HEK293 (cell line): ENCODE results near the gene APPBP2.

Source experiments
- CTCF ChIA-PET: fragments of 350-600 bp; formaldehyde crosslinking; extraction: SDS; loops from one replicate; lab custom pipeline; 2021; ENCODE audit warnings: antibody characterized with exemption; lab: Yijun Ruan, JAX
- POLR2A ChIA-PET: fragments of 300-600 bp; formaldehyde crosslinking; extraction: SDS; loops from one replicate; lab custom pipeline; 2020; ENCODE audit warnings: antibody characterized with exemption, inconsistent platforms; lab: Yijun Ruan, JAX
- H3K27ac ChIP-seq: fragments of 200-500 bp; sonication (Bioruptor generic); 2 replicates; pipeline ENCODE4 v1.5.1; 2014; ENCODE audit warnings: low read depth, low read length, control low read depth, inconsistent platforms; ENCODE audit errors: extremely low read depth
- H3K36me3 ChIP-seq, 2 experiments: fragments of 200-500 bp in 1 of 2; sonication (Bioruptor generic) in 1 of 2; 1 replicate in 1 of 2; 2 replicates in 1 of 2; pipeline ENCODE4 v1.5.1; 2014 to 2017; ENCODE audit warnings: inconsistent platforms in 2 of 2, low read length in 2 of 2; ENCODE audit not compliant: control insufficient read depth in 2 of 2, insufficient read depth in 1 of 2
- H3K4me1 ChIP-seq: fragments of 200-500 bp; sonication (Bioruptor generic); 2 replicates; pipeline ENCODE4 v1.5.1; 2014; ENCODE audit warnings: mild to moderate bottlenecking, low read length, inconsistent platforms; ENCODE audit not compliant: control insufficient read depth, insufficient read depth
- H3K4me3 ChIP-seq: 2 replicates; pipeline ENCODE4 v1.5.1; 2011; ENCODE audit warnings: low read depth, mild to moderate bottlenecking, control low read depth, low read length, moderate library complexity
- H3K9me3 ChIP-seq: fragments of 200-500 bp; sonication (Bioruptor generic); 2 replicates; pipeline ENCODE4 v1.5.1; 2014; ENCODE audit warnings: low read depth, low read length, inconsistent platforms; ENCODE audit not compliant: control insufficient read depth, insufficient read depth
- EGR2 ChIP-seq: fragments of 450-650 bp; formaldehyde crosslinking; IDR thresholded peaks from 2 replicates; pipeline ENCODE4 v1.5.1; 2016; ENCODE audit warnings: low read depth, missing biosample characterization, missing genetic modification characterization
- FEZF1 ChIP-seq: fragments of 450-650 bp; formaldehyde crosslinking; IDR thresholded peaks from 2 replicates; pipeline ENCODE4 v1.5.1; 2016; ENCODE audit warnings: missing biosample characterization, missing genetic modification characterization
- INSM2 ChIP-seq: fragments of 450-650 bp; formaldehyde crosslinking; IDR thresholded peaks from 2 replicates; pipeline ENCODE4 v1.5.1; 2016; ENCODE audit warnings: missing biosample characterization, missing genetic modification characterization
- KLF17 ChIP-seq: fragments of 450-650 bp; formaldehyde crosslinking; IDR thresholded peaks from 2 replicates; pipeline ENCODE4 v1.5.1; 2016; ENCODE audit warnings: missing biosample characterization, missing genetic modification characterization
- PRDM1 ChIP-seq: fragments of 450-650 bp; formaldehyde crosslinking; IDR thresholded peaks from 2 replicates; pipeline ENCODE4; 2016; ENCODE audit warnings: missing biosample characterization, missing genetic modification characterization
- ZBTB21 ChIP-seq: fragments of 450-650 bp; formaldehyde crosslinking; IDR thresholded peaks from 2 replicates; pipeline ENCODE4 v1.5.1; 2017; ENCODE audit warnings: missing biosample characterization, missing genetic modification characterization
- ZBTB44 ChIP-seq: fragments of 450-650 bp; IDR thresholded peaks from 2 replicates; pipeline ENCODE4 v1.5.1; 2018; ENCODE audit warnings: missing biosample characterization, mild to moderate bottlenecking, missing genetic modification characterization
- ZNF10 ChIP-seq: fragments of 450-650 bp; formaldehyde crosslinking; IDR thresholded peaks from 2 replicates; pipeline ENCODE4 v1.5.1; 2017; ENCODE audit warnings: missing biosample characterization, missing genetic modification characterization
- ZNF114 ChIP-seq: fragments of 450-650 bp; formaldehyde crosslinking; IDR thresholded peaks from 2 replicates; pipeline ENCODE4 v1.5.0; 2017; ENCODE audit warnings: missing biosample characterization, missing genetic modification characterization
- ZNF274 ChIP-seq, 2 experiments: fragments of 200-500 bp in 1 of 2; fragments of 450-650 bp in 1 of 2; sonication (Bioruptor generic) in 1 of 2; formaldehyde crosslinking in 1 of 2; IDR thresholded peaks; 2 replicates each; pipeline versions ENCODE4 v1.5.1 to v1.6.1; 2014 to 2016; ENCODE audit warnings: borderline replicate concordance in 1 of 2, inconsistent platforms in 1 of 2, low read length in 1 of 2, missing biosample characterization in 1 of 2, missing genetic modification characterization in 1 of 2
- ZNF324 ChIP-seq: fragments of 450-650 bp; formaldehyde crosslinking; IDR thresholded peaks from 2 replicates; pipeline ENCODE4 v1.5.1; 2016; ENCODE audit warnings: missing biosample characterization, missing genetic modification characterization
- ZNF561 ChIP-seq: fragments of 450-650 bp; IDR thresholded peaks from 2 replicates; pipeline ENCODE4 v1.5.1; 2018; ENCODE audit warnings: missing biosample characterization, missing genetic modification characterization, borderline replicate concordance
- ZNF664 ChIP-seq: fragments of 450-650 bp; formaldehyde crosslinking; IDR thresholded peaks from 2 replicates; pipeline ENCODE4 v1.5.1; 2016; ENCODE audit warnings: missing biosample characterization, missing genetic modification characterization
- TF ChIP-seq, protein P1 (sequence below): fragments of 450-650 bp; formaldehyde crosslinking; IDR thresholded peaks from 2 replicates; pipeline ENCODE4 v1.5.1; 2016; ENCODE audit warnings: missing biosample characterization, missing genetic modification characterization
- TF ChIP-seq, protein P2 (sequence below): fragments of 450-650 bp; formaldehyde crosslinking; conservative IDR thresholded peaks from 2 replicates; pipeline ENCODE4 v1.5.1; 2016; ENCODE audit warnings: low read depth, missing biosample characterization, missing genetic modification characterization
- TF ChIP-seq, protein P3 (sequence below): fragments of 450-650 bp; formaldehyde crosslinking; IDR thresholded peaks from 2 replicates; pipeline ENCODE4 v1.5.1; 2016; ENCODE audit warnings: missing biosample characterization, missing genetic modification characterization

The APPBP2 gene

DNA sequence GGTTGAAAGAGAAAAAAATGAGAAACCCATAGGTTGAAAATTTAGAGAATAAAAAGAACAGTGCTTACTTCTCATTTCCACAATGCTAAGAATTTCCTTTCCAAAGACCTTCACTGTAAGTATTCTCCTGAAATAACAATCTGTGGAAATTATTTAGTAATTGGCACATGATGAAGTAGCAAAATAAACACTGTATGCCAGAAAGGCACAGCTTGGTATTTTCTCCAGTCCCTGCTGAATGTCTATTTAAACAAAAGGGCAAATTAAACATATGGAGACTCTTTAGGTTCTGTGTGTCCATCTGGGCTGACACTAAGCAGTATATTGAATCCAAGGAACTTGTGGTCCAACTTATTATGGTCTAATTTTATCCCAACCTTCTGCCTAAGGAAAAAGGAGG is 57.7 kb downstream of the APPBP2 start (continued):
- TF ChIP-seq, protein P1, sequence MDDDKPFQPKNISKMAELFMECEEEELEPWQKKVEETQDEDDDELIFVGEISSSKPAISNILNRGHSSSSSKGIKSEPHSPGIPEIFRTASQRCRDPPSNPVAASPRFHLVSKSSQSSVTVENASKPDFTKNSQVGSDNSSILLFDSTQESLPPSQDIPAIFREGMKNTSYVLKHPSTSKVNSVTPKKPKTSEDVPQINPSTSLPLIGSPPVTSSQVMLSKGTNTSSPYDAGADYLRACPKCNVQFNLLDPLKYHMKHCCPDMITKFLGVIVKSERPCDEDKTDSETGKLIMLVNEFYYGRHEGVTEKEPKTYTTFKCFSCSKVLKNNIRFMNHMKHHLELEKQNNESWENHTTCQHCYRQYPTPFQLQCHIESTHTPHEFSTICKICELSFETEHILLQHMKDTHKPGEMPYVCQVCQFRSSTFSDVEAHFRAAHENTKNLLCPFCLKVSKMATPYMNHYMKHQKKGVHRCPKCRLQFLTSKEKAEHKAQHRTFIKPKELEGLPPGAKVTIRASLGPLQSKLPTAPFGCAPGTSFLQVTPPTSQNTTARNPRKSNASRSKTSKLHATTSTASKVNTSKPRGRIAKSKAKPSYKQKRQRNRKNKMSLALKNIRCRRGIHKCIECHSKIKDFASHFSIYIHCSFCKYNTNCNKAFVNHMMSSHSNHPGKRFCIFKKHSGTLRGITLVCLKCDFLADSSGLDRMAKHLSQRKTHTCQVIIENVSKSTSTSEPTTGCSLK (tag by site-specific recombination), result no peak

GRCh38 chr17:60464343-60464742 is 61.7 kb downstream of the APPBP2 start:
- H3K9me3 ChIP-seq, result no peaks in the 10 kb centered on the region; the same call in 1 of the 2 replicates
- no peak overlapping the region for H3K4me3 ChIP-seq
- H3K36me3 ChIP-seq, result peaks cover 70% of the 10 kb centered on the region in 2 experiments
- no peaks in the 10 kb centered on the region for H3K4me1 ChIP-seq
- POLR2A ChIA-PET, result interaction anchor here (0.6 kb wide), 1 partner anchor 50 kb away, joined by 5 read pairs; no protein-coding TSS in a partner anchor
- peak; percentile 57 for TF ChIP-seq ZNF664 (tag by site-specific recombination)
- no peak for TF ChIP-seq KLF17
- H3K27ac ChIP-seq, result no peak overlapping the region
- CTCF ChIA-PET, result no interaction called here

DNA sequence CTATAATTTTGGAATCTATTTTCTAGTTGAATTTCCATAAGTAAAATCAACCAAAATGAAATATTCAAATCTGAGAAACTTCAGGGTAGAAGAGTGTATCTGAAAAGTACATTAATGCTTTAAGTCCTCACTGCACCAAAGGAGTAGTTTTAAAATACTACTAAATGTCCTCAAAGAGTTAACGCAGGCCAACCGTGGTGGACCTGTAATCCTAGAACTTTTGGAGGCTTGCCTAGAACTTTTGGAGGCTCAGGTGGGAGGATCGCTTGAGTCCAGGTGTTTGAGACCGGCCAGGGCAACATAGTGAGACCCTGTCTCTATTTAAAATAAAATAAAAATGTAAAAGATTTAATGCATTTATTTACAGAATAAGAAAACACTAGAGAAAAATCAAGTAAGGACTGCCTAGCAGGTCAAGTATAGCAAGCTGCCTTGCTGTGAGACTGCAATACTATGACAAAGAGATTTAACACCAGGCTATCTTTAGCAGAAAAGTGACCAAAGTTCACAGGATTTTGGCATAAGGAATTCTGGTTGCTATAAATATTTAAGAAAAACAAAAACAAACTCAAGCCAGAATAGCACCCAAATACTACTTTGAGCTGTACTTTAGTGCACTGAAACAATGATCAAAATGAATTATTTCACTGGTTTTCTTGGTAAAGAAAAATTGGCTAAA is 62.7 kb downstream of the APPBP2 start:
- Histone ChIP-seq H3K4me1 (no peaks in the 10 kb centered on the region), H3K36me3 (peaks cover 80 to 81% of the 10 kb centered on the region in 2 experiments), H3K27ac (no peak overlapping the region), H3K9me3 (no peaks in the 10 kb centered on the region; the same call in 1 of the 2 replicates), H3K4me3 (no peak overlapping the region)
- POLR2A ChIA-PET, result no interaction called here
- no peak for TF ChIP-seq ZBTB44
- CTCF ChIA-PET, result interaction anchor here (1.2 kb wide), 1 partner anchor 321 kb away, joined by 3 read pairs; no protein-coding TSS in a partner anchor

DNA sequence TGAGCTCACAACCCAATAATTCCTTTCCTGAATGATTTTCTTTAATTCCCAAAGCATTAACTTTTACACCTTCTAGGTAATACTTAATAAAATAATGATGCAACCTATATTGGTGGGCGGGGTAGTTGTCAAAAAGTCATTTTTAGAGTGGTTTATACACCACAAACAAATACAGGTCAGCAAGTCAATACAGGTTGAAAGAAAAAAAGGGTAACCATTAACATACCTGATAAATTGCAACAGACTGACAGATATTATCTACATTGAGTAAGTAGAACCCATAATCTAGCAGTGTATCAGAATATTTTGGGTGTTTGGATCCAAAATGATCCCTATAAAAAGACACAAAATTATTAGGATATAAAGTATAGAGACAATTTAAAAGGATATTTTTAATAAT is 64.5 kb downstream of the APPBP2 start:
- Histone ChIP-seq H3K4me3 (no peak overlapping the region), H3K27ac (no peak overlapping the region), H3K36me3 (peaks cover 91 to 93% of the 10 kb centered on the region in 2 experiments), H3K4me1 (no peaks in the 10 kb centered on the region), H3K9me3 (no peaks in the 10 kb centered on the region; the same call in 1 of the 2 replicates)
- POLR2A ChIA-PET, result no interaction called here
- CTCF ChIA-PET, result no interaction called here
- TF ChIP-seq ZNF561 (tag by site-specific recombination) (no peak), PRDM1 (tag by site-specific recombination) (no peak), EGR2 (tag by site-specific recombination) (no peak), ZNF324 (tag by site-specific recombination) (no peak), FEZF1 (tag by site-specific recombination) (no peak), ZBTB21 (tag by site-specific recombination) (no peak), ZNF114 (tag by site-specific recombination) (no peak), ZNF274 (IDR thresholded peaks at IDR 0.05; ENCODE audit: low read length) (no peak), ZNF274 (tag by site-specific recombination; IDR thresholded peaks at IDR 0.05; ENCODE audit: borderline replicate concordance) (no peak), INSM2 (tag by site-specific recombination) (no peak), ZNF10 (tag by site-specific recombination) (no peak)
- TF ChIP-seq, protein P2, sequence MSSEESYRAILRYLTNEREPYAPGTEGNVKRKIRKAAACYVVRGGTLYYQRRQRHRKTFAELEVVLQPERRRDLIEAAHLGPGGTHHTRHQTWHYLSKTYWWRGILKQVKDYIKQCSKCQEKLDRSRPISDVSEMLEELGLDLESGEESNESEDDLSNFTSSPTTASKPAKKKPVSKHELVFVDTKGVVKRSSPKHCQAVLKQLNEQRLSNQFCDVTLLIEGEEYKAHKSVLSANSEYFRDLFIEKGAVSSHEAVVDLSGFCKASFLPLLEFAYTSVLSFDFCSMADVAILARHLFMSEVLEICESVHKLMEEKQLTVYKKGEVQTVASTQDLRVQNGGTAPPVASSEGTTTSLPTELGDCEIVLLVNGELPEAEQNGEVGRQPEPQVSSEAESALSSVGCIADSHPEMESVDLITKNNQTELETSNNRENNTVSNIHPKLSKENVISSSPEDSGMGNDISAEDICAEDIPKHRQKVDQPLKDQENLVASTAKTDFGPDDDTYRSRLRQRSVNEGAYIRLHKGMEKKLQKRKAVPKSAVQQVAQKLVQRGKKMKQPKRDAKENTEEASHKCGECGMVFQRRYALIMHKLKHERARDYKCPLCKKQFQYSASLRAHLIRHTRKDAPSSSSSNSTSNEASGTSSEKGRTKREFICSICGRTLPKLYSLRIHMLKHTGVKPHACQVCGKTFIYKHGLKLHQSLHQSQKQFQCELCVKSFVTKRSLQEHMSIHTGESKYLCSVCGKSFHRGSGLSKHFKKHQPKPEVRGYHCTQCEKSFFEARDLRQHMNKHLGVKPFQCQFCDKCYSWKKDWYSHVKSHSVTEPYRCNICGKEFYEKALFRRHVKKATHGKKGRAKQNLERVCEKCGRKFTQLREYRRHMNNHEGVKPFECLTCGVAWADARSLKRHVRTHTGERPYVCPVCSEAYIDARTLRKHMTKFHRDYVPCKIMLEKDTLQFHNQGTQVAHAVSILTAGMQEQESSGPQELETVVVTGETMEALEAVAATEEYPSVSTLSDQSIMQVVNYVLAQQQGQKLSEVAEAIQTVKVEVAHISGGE (tag by site-specific recombination), result no peak
- TF ChIP-seq, protein P3, sequence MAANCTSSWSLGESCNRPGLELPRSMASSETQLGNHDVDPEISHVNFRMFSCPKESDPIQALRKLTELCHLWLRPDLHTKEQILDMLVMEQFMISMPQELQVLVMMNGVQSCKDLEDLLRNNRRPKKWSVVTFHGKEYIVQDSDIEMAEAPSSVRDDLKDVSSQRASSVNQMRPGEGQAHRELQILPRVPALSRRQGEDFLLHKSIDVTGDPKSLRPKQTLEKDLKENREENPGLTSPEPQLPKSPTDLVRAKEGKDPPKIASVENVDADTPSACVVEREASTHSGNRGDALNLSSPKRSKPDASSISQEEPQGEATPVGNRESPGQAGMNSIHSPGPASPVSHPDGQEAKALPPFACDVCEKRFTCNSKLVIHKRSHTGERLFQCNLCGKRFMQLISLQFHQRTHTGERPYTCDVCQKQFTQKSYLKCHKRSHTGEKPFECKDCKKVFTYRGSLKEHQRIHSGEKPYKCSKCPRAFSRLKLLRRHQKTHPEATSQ (tag by site-specific recombination), result no peak
